Gastrocnemius medialis (tissue), 4 donors: ENCODE measurements around the gene PPP1R7.

Experiments used
- POLR2A ChIP-seq, 2 donors: fragments of 450-650 bp; IDR thresholded peaks; one replicate each; pipeline ENCODE4 v1.6.1; 2017; ENCODE audit warnings: antibody characterized with exemption in 2 of 2, mild to moderate bottlenecking in 2 of 2, moderate library complexity in 2 of 2
- TF ChIP-seq, protein P1 (sequence below), 5 experiments: fragments of 450-650 bp in 3 of 5; fragments of 200-600 bp in 2 of 5; sonication (generic) in 2 of 5; IDR thresholded peaks in 4 of 5; conservative IDR thresholded peaks in 1 of 5; 1 replicate in 4 of 5; 2 replicates in 1 of 5; pipeline ENCODE4 v1.5.1; 2016 to 2019; ENCODE audit warnings: antibody characterized with exemption in 5 of 5, mild to moderate bottlenecking in 3 of 5, moderate library complexity in 3 of 5

DNA sequence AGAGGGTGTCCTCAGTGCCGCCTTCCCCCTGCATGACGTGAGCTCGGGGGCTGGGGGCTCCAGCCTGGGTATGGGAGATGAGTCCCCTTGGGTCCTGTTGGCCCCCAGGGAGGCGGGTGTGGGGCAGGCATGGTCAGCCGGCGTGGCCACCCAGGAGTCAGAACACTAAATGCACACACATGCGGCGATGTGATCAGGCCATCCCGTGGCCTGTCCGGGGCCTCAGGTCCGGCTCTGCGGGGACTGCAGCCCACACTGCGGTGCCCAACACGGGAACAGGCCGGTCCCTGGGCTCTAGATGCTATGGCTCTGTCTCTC, 52.0 kb downstream of the PPP1R7 start:
- TF ChIP-seq, protein P1, sequence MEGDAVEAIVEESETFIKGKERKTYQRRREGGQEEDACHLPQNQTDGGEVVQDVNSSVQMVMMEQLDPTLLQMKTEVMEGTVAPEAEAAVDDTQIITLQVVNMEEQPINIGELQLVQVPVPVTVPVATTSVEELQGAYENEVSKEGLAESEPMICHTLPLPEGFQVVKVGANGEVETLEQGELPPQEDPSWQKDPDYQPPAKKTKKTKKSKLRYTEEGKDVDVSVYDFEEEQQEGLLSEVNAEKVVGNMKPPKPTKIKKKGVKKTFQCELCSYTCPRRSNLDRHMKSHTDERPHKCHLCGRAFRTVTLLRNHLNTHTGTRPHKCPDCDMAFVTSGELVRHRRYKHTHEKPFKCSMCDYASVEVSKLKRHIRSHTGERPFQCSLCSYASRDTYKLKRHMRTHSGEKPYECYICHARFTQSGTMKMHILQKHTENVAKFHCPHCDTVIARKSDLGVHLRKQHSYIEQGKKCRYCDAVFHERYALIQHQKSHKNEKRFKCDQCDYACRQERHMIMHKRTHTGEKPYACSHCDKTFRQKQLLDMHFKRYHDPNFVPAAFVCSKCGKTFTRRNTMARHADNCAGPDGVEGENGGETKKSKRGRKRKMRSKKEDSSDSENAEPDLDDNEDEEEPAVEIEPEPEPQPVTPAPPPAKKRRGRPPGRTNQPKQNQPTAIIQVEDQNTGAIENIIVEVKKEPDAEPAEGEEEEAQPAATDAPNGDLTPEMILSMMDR (IDR thresholded peaks at IDR 0.05 in 4 of 5, conservative IDR thresholded peaks at IDR 0.05 in 1 of 5): no peak
- no peak for TF ChIP-seq POLR2A (IDR thresholded peaks at IDR 0.05)
